OCI-LY3 (cell line): ENCODE measurements around the gene HIPK1.

Experiments used
- CTCF ChIP-seq: fragments of 200-600, 300-600 bp; sonication (generic); IDR thresholded peaks from 2 replicates; pipeline ENCODE4 v1.5.1; 2014; ENCODE audit warnings: antibody characterized with exemption, low read length, low read depth
- EZH2phosphoT487 ChIP-seq: fragments of 200-600 bp; shearing (Covaris generic); IDR thresholded peaks from 2 replicates; pipeline ENCODE4 v1.6.1; 2018; ENCODE audit warnings: antibody characterized with exemption, mixed run types, low read depth

GRCh38 chr1:113913887-113914664 lies 15.0 kb upstream of the HIPK1 start:
- no peak for TF ChIP-seq CTCF
- TF ChIP-seq EZH2phosphoT487, result no peak
